Measurements from ENCODE around the gene HMOX2. TPM values are rescaled to one million over a fixed set of nuclear protein-coding genes. Genes with fewer than 3 reads are reported as not detected.

HMOX2 gene
- polyA plus RNA-seq, 1 donor (not counting 4 experiments of a cell fraction or from before 2014, with no cell fraction given) = 167 TPM

- peaks cover 38 to 51% of the 10 kb centered on the region in 2 experiments for H3K36me3 ChIP-seq (ENCODE audit: control insufficient read depth in 2 of 2, extremely low read depth in 1 of 2, insufficient read depth in 2 of 2, low read length in 2 of 2)
- no peak overlapping the region for H3K4me2 ChIP-seq (ENCODE audit: control insufficient read depth, extremely low read depth, insufficient read depth, low read depth, low read length)
- H3K9me3 ChIP-seq (ENCODE audit: control insufficient read depth, low read depth, low read length) = no peaks in the 10 kb centered on the region
- peaks cover 18% of the 10 kb centered on the region for H3K4me1 ChIP-seq (ENCODE audit: control insufficient read depth, extremely low read depth, insufficient read depth, low read length)
- dilution Hi-C loops (cut with MboI; ENCODE audit: extremely low pct_ligation_motif_present, low sequenced_read_pairs) = no loop called here
- peaks cover 27% of the 10 kb centered on the region for H4K20me1 ChIP-seq (ENCODE audit: control insufficient read depth, extremely low read depth, insufficient read depth, low read length)
- H2AFZ ChIP-seq (ENCODE audit: control insufficient read depth, low read length) = no peak overlapping the region
- FAIRE-seq = peak; percentile 96
- H3K27me3 ChIP-seq (ENCODE audit: control insufficient read depth, extremely low read depth, insufficient read depth, low read length) = no peaks in the 10 kb centered on the region
- H3K4me3 ChIP-seq (ENCODE audit: control insufficient read depth in 2 of 3, extremely low read depth in 1 of 3, insufficient read depth in 2 of 3, low read depth in 1 of 3, low read length in 3 of 3) = no peak overlapping the region
- H3K9me1 ChIP-seq (ENCODE audit: control insufficient read depth, extremely low read depth, insufficient read depth, low read length) = peaks cover 8% of the 10 kb centered on the region
- no peak for TF ChIP-seq EZH2 (IDR thresholded peaks at IDR 0.05; ENCODE audit: low read length)
- peak; percentile 81 to 93 (median 92) for TF ChIP-seq CTCF (optimal IDR thresholded peaks at IDR 0.05 in 1 of 3, IDR thresholded peaks at IDR 0.05 in 1 of 3, conservative IDR thresholded peaks at IDR 0.05 in 1 of 3; ENCODE audit: extremely low read depth in 1 of 3, insufficient read depth in 2 of 3, low read length in 3 of 3)
- peak overlapping the region; percentile 36 for H3K27ac ChIP-seq (ENCODE audit: control insufficient read depth, insufficient read depth, low read length)
- no peak for DNase-seq (ENCODE audit: low read depth, low spot score)
- peak overlapping the region; percentile 3 for H3K9ac ChIP-seq (ENCODE audit: control insufficient read depth, extremely low read depth, insufficient read depth, low read length)
- H3K79me2 ChIP-seq (ENCODE audit: control insufficient read depth, insufficient read depth, low read length) = peaks cover 61% of the 10 kb centered on the region
Measured at GRCh38 chr16:4506450-4506849, 30.3 kb downstream of the HMOX2 start.

- H2AFZ ChIP-seq (ENCODE audit: control insufficient read depth, low read length) = no peak overlapping the region
- no peaks in the 10 kb centered on the region for H3K9me1 ChIP-seq (ENCODE audit: control insufficient read depth, extremely low read depth, insufficient read depth, low read length)
- H4K20me1 ChIP-seq (ENCODE audit: control insufficient read depth, extremely low read depth, insufficient read depth, low read length) = peaks cover 19% of the 10 kb centered on the region
- no peak for DNase-seq (ENCODE audit: low read depth, low spot score)
- H3K9me3 ChIP-seq (ENCODE audit: control insufficient read depth, low read depth, low read length) = no peaks in the 10 kb centered on the region
- H3K79me2 ChIP-seq (ENCODE audit: control insufficient read depth, insufficient read depth, low read length) = peaks cover 48% of the 10 kb centered on the region
- no peak overlapping the region for H3K4me3 ChIP-seq (ENCODE audit: control insufficient read depth in 2 of 3, extremely low read depth in 1 of 3, insufficient read depth in 2 of 3, low read depth in 1 of 3, low read length in 3 of 3)
- H3K36me3 ChIP-seq (ENCODE audit: control insufficient read depth in 2 of 2, extremely low read depth in 1 of 2, insufficient read depth in 2 of 2, low read length in 2 of 2) = peaks cover 47 to 58% of the 10 kb centered on the region in 2 experiments
- no peaks in the 10 kb centered on the region for H3K27me3 ChIP-seq (ENCODE audit: control insufficient read depth, extremely low read depth, insufficient read depth, low read length)
- FAIRE-seq = no peak
- no peak overlapping the region for H3K4me2 ChIP-seq (ENCODE audit: control insufficient read depth, extremely low read depth, insufficient read depth, low read depth, low read length)
- dilution Hi-C loops (cut with MboI; ENCODE audit: extremely low pct_ligation_motif_present, low sequenced_read_pairs) = no loop called here
- no peak overlapping the region for H3K27ac ChIP-seq (ENCODE audit: control insufficient read depth, insufficient read depth, low read length)
- H3K9ac ChIP-seq (ENCODE audit: control insufficient read depth, extremely low read depth, insufficient read depth, low read length) = no peak overlapping the region
- H3K4me1 ChIP-seq (ENCODE audit: control insufficient read depth, extremely low read depth, insufficient read depth, low read length) = peaks cover 13% of the 10 kb centered on the region
- TF ChIP-seq CTCF (optimal IDR thresholded peaks at IDR 0.05 in 1 of 3, IDR thresholded peaks at IDR 0.05 in 1 of 3, conservative IDR thresholded peaks at IDR 0.05 in 1 of 3; ENCODE audit: extremely low read depth in 1 of 3, insufficient read depth in 2 of 3, low read length in 3 of 3) (no peak), EZH2 (IDR thresholded peaks at IDR 0.05; ENCODE audit: low read length) (no peak)
Measured at GRCh38 chr16:4507588-4508345, 31.6 kb downstream of the HMOX2 start.
